GM21717 (cell line): ENCODE data around the gene CRYGC.

Experiments
- ATAC-seq: cut with Tn5 transposase; IDR thresholded peaks from one replicate; pipeline ENCODE4 v1.9.1; 2021; ENCODE audit warnings: mild to moderate bottlenecking, moderate library complexity; ENCODE audit not compliant: unreplicated experiment

The CRYGC gene, protein sequence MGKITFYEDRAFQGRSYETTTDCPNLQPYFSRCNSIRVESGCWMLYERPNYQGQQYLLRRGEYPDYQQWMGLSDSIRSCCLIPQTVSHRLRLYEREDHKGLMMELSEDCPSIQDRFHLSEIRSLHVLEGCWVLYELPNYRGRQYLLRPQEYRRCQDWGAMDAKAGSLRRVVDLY

DNA sequence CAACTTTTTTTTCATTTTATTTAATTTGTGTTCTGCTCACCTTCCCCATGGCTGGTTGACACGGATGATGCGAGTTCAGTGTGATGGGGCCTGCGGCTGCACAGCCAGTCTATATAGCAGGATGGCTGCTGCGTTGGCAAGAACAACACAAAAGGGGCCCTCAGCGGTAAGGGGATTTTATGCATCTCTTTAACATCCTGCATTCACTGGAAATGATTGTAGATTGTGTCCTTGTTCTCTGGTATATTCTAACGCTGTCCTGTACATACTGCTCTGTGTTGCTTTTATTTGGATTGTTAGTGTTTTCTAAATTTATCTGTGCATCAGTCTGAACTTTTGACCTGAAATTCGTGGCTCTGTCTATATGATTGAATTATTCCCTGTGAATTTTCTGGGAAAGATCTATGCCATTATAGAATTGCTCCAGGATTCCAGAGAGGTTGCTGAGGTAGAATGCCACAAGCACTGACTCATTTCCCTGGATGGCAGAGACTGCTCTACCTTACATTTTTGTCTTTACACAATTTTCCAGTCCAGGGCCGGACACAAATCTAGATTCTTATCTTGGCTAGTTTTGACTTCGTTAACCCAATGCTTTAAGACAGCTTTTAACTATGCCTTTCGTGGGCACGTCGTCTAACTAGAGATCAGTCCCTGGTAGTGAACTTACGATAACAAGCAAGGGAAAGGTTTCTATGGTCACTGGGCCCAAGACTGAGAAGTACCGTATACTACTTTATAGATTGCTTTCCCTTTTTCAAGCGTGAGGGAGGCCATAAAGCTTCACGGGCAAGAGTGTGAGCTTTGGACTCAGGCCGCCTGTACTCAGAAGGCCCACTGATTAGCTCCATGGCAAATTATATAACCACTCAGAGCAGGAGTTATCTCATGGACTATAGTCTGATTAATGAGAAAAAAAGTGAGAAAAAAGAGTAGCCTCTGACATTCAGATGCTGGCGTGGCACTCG is at the start of gene CRYGC:
CRYGC (minus strand) TSS at position 85 of the 968 bp plus-strand sequence; CDS start at position 49, 36 bp downstream.
- ATAC-seq, result no peak

DNA sequence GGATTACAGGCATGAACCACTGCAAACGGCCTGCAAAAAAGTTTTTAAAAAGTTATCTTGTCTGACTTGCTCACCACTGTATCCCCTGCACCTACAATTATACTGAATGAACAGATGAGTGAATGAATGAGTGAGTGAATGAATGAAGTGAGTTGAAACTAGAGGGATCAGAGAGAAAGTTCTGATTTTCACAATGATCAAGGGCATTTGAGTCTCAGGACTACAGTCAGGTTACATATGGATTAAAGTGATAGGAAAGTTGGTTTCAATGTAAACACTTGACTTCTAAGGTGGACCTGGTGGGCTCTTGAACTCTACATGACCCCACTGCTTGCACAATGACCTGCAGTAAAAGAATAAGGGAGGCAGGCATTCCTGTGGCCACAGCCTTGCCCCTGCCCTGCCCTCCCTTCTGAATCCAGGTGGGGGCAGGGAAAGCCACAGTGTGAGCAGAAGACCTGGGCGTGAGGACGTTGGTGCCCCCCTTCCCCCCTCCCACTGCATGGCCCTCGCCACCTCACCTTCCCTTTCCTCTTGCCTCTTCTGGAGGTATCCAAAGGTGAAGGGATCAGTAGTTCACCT is 49.5 kb upstream of the CRYGC start:
- no peak for ATAC-seq

DNA sequence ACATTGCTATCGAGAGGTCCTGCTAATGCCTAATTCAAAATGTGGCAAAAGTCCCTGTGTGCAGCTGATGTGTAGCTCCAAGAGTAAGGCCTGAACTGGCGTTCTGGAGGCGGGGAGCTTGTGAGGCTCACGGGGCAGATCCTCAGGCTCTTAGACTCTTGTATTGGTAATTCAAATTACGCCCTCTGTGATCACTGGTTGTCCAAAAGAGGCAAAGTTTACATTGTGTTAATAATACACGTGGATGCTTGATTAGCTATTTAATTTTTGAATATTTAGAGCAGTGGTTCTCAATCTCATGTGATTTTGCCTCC is 46.2 kb upstream of the CRYGC start:
- ATAC-seq, result no peak

DNA sequence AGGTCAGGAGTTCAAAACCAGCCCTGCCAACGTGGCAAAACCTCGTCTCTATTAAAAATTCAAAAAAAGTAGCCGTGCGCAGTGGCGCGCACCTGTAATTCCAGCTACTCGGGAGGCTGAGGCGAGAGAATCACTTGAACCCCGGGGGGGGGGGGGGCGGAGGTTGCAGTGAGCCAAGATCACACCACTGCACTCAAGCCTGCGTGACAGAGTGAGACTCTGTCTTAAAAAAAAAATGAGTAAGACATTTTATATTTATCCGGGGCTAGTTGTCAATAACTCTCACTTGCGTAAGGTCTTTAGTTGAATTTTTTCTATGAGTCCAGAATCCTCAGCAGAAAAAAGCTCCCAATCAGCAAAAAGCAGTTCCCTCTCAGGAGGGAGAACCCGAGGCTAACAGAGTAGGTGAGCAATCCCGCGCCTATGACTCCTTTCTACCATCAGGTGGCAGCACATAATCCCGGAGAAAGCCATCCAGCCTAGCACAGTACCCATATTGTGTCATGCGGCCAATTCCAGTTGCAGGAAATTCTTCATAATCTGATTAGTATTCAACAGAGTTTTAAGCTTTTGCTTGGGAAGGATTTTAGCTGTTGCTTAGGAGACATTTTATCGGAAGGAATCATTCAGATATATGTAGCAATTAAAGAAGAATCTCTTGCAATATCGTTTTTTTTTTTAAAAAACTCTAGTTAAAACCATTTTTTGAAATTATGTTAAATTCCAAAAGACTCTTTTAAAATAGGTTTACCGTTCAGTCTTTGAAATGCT is 45.6 kb upstream of the CRYGC start:
- peak; percentile 98 for ATAC-seq

DNA sequence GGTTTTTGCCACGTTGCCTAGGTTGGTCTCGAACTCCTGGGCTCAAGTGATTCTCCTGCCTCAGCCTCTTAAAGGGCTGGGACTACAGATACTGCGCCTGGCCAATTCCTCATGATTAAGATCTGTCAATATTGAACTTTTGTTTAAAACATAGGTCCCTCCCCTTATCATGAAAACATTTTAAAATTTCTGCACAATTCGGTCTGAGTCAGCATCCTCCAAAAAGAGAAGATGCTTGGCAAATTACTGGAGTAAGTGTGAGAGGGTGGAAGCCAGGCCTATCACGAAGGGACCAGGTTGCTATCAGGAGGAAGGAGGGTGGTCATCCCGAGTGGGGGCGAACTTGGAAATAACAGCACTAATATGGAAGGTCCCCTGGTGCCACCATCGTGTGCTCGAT is 44.5 kb upstream of the CRYGC start:
- ATAC-seq, result no peak

DNA sequence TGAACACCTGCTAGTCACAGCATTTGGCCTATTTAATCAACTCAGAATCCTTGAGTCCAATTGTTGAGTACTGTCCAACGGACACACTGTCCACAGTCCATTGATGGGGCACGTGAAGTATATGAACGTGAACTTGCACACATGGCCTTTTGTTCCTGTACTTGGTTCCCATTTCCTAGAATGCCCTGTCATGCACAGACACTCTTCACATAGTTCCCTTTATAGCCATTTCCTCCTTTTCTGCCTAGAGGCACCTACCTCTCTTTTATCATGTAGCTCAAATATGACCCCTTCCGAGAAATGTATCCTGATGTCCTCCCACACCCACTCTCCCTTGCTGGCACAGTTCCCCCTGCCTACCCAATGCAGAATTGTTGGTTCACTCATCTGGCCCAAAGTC is 42.5 kb upstream of the CRYGC start:
- ATAC-seq, result no peak

DNA sequence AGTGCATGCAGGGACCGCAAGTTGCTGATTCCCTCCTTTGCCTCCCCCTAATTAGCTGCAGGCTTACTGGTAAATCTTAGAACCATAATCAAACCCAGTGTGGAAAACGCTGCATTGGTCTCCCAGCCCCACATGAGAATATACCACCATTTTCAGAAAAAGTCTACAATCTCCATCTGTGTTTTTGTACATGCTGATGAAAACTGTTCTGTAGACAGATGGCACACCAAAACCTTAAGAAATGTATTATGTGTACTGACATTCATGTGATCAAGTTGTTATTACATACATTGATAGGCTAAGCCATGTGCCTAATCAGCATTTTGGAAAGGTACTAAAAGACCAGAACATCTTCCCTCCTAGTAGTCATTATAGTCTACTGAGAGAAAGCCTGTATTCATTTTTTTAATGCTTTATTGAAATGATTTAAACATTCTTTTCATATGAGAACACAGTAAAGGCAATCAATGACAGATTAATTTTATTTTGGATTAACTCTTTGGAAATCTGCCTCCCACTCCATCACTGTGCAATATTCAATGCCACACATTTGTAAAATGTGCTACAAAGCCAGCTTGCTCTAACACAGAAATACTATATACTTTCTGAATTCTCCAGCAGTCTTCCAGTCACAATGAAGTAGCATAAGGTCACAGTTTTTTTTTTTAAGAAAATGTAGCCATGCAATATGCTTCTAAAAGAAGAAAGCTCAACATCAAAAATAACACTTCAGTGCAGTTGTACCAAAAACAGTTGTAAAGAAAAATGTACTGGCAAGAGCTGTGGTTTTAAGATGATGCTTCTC is 35.5 kb upstream of the CRYGC start:
- no peak for ATAC-seq

DNA sequence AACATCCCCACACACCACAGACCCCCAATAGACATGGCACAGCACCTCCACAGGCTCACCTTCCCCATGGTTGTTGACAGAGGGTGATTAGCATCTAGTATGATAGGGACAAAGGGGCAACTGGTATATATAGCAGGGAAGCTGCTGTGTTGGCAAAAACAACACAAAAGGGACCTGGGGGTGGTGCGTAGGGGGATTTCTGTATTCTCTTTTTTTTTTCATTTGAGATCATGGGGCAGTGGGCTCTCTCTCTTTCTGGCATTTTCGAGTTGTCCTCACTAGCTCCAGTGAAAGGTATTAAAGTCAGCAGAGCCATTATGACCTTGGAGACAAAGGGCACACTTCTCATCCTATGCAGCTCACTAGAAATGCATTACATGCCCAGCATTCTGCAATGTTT is 33.9 kb upstream of the CRYGC start, which contains the start of gene CRYGA:
CRYGA (minus strand) TSS at position 101 of the 400 bp plus-strand sequence; CDS start at position 68, 33 bp downstream.
- no peak for ATAC-seq

DNA sequence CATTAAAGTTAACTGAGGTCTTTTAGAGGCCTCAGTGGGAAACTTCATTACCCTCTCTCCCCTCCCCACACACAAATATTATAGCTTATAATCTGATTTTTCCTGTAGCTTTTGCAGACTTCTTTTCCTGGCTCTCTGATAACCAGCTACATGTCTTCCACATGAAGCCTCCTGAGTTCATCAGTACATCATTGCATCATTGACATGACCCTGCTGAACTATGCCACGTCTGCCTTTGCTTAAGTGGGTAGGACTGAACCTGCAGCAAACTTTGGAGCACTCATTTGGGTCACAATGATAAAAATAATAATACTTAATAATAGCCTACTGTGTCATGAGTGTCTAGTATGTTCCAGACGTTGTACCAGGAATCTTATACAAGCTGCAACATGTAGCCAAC is 26.8 kb upstream of the CRYGC start:
- no peak for ATAC-seq

DNA sequence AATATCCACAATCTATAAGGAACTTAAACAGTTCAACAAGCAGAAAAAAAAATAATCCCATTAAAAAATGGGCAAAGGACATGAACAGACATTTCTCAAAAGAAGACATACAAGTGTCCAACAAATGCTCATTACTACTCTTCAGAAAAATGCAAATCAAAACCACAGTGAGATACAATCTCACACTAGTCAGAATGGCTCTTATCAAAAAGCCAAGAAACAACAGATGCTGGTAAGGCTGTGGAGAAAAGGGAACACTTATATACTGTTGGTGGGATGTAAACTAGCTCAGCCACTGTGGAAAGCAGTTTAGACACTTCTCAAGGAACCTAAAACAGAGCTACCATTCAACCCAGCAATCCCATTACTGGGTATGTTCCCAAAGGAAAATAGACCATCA is 23.5 kb upstream of the CRYGC start:
- no peak for ATAC-seq

DNA sequence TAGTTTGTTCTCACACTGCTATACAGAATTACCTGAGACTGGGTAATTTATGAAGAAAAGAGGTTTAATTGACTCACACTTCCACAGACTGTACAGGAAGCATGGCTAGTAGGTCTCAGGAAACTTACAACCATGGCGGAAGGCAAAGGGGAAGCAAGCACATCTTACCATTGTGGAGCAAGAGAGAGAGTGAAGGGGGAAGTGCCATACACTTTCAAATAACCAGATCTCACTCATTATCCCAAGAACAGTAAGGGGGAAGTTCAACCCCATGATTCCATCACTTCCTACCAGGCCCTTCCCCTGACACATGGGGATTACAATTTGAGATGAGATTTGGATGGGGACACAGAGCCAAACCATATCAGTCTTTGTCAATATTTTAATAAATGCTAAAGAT is 21.3 kb upstream of the CRYGC start:
- ATAC-seq, result no peak

DNA sequence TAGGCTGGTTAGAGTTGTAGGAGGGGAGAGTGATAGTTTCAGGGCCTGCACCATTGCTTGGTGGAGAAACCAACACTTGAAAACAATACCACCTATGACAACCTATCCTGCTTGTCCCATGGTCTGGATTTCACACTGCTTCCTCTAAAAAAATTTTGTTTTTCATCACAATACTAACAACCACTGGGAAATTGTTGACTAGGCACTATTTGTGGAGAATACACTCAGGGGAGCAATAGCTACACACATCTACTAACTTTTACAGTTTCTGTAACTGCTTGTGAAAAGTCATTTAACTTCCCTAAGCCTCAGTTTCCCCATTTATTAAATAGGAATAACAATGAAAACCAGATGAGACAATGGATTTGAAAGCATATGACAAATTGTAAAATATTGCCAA is 20.5 kb upstream of the CRYGC start:
- no peak for ATAC-seq

DNA sequence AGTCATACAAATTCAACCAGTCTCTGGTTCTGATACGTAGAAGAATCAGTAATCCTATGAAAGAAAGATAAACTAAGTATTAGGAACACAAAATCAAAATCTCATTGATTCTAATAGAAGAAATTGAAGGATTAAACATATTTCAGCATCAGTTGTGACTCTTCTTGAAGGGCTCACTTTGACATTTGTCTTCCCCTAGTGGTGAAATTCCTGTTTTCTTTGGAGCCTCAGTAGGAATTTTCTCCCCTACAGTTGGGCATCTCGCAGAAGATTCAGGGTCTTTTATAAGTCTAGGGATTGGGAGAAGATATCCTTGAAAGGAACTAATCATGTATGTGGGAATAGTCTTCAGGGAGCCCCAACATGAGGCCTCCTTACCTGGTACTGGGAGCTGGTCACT is 19.2 kb upstream of the CRYGC start:
- no peak for ATAC-seq

DNA sequence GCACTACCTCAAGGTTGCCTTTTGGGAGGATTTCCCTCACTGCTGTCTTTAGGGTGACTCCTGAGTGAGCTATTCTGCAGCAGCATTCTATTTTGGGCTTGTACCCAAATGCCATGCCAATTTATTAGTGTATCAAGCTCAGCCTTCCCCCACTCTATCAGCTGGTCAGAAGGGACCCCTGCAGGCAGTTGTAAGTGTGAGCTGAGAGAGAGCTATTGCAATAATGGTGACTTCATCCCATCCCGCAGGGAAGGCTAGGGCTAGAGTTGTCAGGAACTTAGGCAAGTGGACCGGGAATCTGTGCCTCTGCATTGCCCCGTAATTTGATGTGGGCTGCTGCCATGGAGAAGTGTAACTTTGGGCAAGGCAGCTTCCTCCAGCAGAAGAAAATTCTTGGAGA is 18.1 kb upstream of the CRYGC start:
- ATAC-seq, result no peak

DNA sequence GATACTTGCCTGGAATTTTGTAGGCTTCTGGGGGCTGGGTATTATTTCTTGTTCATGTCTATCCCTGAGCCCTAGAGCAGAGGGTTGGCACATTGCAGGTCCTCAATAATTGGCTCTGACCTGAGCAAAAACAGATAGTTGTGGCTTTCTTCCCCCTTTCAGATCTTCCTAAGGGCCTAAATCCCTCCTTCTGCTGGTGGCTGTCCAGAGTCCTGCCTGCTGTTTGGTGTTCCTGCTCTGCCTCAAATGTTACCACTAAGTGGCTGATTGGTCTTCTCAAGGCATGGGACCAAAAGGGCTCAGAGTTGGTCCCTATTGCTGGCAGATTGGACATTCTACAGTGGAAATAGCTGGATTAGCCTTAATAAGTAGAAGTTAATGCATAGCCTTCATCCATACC is 17.4 kb upstream of the CRYGC start:
- no peak for ATAC-seq

DNA sequence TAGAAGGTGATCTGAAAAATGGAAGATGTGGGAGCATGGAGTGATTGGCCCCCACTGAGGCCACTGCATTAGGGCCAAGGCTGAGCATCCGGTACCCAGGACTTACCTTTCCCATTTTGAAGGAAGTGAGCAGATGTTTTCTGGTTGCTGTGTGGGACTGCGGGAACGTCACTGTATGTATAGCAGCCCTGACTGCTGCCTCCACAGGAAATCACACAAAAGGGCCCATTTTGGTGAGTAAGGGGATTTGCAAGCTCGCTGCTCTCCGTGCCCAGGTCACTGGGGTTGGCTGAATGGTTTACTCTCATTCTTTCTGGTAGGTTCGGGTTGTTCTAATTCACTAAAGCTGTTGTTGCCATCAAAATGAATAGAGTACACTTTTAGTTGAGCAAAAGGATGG is 16.4 kb upstream of the CRYGC start, which contains the start of gene CRYGB:
CRYGB (minus strand) TSS at position 153 of the 400 bp plus-strand sequence; CDS start at position 115, 38 bp downstream.
- no peak for ATAC-seq

DNA sequence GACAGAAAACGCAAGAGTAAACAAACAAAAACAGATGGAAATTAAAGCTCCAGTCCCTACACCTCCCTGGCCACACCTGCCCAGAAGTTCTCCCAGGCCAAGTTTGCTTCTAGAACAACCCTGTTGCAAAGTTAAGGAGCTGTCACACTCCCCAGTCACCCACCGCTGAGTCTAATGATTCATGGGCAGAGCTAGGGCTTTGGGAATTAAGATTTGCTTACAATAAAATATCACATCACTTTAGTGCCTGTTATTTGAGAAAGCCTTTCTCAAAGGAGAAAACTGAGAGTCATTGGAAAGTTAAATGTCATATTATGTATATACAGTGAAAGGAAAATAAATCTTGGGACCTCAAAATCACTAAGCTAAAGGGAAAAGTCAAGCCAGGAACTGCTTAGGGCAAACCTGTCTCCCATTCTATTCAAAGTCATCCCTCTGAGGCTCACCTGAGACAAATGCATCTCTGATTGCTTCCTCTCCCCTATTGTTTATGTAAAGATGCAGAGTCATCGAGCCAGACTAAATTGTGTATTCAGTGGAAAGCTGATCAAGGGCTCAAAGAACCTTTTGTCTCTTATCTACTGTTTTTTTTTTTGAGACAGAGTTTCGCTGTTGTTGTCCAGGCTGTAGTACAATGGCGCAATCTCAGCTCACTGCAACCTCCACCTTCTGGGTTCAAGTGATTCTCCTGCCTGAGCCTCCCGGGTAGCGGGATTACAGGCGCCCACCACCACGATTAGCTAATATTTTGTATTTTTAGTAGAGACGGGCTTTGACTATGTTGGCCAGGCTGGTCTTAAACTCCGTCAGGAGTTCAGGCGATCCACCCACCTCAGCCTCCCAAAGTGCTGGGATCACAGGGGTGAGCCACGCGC is 13.5 kb upstream of the CRYGC start:
- no peak for ATAC-seq

DNA sequence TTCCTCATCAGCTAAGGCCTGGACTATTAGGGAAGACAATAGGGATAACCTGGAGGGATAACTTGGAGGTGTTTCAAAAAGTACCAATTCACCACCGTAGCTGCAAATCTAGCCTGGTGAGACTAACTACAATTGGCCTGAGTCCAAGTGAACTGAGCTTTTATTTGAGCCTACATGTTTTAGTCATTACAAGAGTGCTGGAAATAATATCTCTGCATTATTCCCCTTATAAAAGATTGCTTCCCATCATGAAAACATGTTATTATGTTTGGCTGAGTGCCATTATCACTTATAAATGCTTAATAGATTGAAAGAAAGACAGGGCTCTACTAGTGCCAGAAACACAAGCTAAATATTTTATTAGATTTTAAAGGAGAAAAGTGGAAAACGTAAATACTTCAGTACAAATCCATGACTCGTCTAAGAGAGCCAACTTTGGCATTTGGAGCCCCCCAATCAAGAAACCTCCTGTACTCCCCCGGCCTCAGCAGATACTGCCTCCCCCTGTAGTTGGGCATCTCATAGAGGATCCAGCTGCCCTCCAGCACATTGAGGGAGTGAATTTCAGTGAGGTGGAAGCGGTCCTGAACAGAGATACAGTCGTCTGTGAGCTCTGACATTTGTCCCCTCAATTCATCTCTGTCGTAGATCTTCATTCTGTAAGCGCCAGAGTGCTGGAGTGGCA is 12.8 kb upstream of the CRYGC start:
- ATAC-seq, result no peak

DNA sequence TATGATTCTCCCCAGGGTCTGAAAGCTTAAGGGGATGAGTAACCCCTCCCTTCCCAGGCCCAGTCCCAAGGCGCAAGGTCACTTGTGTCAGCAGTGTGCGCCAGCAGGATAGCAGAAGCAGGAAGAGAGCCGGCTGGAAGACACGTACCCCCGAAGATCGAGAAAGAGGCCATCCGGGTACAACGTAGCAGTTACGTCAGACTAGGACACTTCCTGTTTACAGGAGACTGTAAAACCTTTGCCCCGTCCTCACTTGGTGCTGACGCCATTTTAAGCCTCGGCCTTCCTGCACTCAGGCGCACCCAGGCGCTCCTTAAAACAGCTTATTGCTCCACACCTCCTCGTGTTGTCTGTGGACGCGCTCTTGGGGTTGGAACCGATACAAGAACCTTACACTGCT is 9.8 kb upstream of the CRYGC start:
- no peak for ATAC-seq
